ENCODE results near the gene PRDM11. TPM values are rescaled to one million over a fixed set of nuclear protein-coding genes. Genes with fewer than 3 reads are reported as not detected.

The PRDM11 gene
- total RNA-seq, 1 donor from 2014 or later = 4.6 TPM

DNA sequence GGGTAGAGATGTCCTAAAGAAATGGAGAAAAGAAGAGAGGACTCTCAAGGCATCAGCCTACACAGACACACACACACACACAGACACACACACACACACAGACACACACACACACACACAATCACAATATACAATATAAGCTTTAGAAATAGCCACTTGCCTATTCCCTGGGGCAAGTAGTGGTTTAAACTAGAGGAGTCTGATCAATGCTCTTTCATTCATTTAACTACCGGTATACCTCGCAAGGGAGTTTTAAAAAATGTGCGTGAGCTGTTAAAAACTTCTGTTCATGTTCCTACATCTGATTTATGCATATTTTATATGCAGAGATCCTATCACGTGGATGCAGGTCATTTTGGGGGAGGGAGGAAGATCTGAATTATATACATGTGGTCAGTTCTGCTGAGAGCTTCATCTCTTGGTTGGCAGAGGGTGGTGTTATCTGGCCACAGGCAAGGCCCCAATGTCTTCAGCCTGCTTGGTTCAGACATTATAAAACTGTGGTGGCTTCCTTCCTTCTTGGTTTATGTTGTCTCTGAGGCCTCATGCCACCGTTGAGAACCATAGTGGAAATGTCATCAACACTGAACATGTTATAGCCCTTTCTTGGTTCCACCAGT is 83.1 kb downstream of the PRDM11 start:
- no peak for DNase-seq (ENCODE audit: low read depth)
- H3K4me3 ChIP-seq (ENCODE audit: low read depth, low read length) = no peak overlapping the region
- TF ChIP-seq CTCF (conservative IDR thresholded peaks at IDR 0.05; ENCODE audit: low read depth, low read length) = no peak

DNA sequence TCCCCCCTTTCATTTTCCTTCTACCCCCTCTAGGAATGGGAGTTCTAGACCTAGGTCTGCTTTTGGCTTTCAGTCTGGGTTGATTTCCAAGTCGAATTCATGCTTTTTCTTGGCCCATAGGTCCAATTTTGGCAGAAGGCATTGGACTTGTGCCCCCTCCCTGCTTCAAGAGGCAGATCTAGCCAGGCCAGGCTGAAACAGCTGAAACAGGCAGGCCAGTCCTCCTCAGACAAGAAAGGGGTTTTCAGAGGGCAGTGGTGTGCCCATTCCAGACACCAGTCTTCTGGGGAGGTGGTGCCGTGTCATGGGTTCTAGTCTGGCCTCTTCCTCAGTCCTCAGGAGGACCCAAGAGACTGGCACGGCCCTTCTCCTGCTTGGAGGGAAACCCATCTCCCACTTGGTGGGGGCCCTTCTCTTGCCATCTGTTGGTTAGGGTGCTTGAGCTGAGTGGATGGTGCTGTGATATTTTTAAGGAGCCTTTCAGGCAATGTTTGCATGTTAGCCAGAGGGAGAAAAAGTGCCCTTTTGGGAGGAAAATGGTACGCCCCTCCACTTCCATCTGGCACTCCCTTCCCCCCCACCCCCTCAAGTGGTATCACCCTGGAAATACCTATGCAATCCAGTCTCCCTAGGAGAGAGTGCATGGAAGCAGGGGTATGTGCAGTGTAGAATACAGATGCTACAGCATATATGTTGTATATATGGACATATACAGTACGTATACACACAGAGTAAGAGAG is 86.1 kb downstream of the PRDM11 start:
- no peak for TF ChIP-seq CTCF (conservative IDR thresholded peaks at IDR 0.05; ENCODE audit: low read depth, low read length)
- DNase-seq (ENCODE audit: low read depth) = no peak
- H3K4me3 ChIP-seq (ENCODE audit: low read depth, low read length) = no peak overlapping the region

GRCh38 chr11:45233121-45233803 is 86.8 kb downstream of the PRDM11 start:
- H3K4me3 ChIP-seq (ENCODE audit: low read depth, low read length) = no peak overlapping the region
- peak; percentile 85 for TF ChIP-seq CTCF (conservative IDR thresholded peaks at IDR 0.05; ENCODE audit: low read depth, low read length)
- DNase-seq (ENCODE audit: low read depth) = no peak

DNA sequence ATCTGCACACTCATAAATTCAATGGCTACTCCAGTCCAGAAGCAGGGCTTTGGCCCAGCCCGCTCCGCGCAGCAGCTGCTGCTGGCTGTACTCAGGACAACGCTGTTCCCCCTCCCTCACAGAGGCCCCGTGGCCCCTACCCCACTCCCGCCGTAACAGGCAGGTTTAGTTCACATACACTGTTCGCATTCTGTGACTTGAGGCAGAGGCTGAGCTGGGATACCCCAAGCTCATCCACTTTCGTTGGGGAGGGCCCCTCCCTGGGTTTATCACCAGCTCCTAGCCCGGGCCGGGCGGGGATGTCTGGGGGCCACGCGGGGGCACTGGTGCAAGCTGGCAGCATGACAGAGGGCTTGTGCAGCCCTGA is 87.3 kb downstream of the PRDM11 start:
- H3K4me3 ChIP-seq (ENCODE audit: low read depth, low read length) = no peak overlapping the region
- no peak for TF ChIP-seq CTCF (conservative IDR thresholded peaks at IDR 0.05; ENCODE audit: low read depth, low read length)
- no peak for DNase-seq (ENCODE audit: low read depth)

GRCh38 chr11:45234306-45235006 is 88.0 kb downstream of the PRDM11 start:
- no peak overlapping the region for H3K4me3 ChIP-seq (ENCODE audit: low read depth, low read length)
- no peak for TF ChIP-seq CTCF (conservative IDR thresholded peaks at IDR 0.05; ENCODE audit: low read depth, low read length)
- no peak for DNase-seq (ENCODE audit: low read depth)

GRCh38 chr11:45237711-45238315 is 91.4 kb downstream of the PRDM11 start:
- no peak overlapping the region for H3K4me3 ChIP-seq (ENCODE audit: low read depth, low read length)
- DNase-seq (ENCODE audit: low read depth) = no peak
- no peak for TF ChIP-seq CTCF (conservative IDR thresholded peaks at IDR 0.05; ENCODE audit: low read depth, low read length)
